Right lobe of liver (tissue), 6 donors: ENCODE data around the gene ROR2. TPM values are rescaled to one million over a fixed set of nuclear protein-coding genes. Genes with fewer than 3 reads are reported as not detected.

Experiments
- ATAC-seq, 4 donors: fragments of 200-7000 bp; cut with Tn5 transposase; one replicate each; pipeline ENCODE4 v1.9.1; 2020; ENCODE audit warnings: mild to moderate bottlenecking in 4 of 4, moderate library complexity in 4 of 4
- DNase-seq, 3 donors: peaks; one replicate each; pipeline ENCODE4 v3.0.0-alpha.2; 2020
- H3K27ac ChIP-seq, 3 donors: fragments of 200-600 bp; one replicate each; pipeline ENCODE4 v1.8.0; 2022
- H3K27me3 ChIP-seq, 2 donors: fragments of 200-600 bp; one replicate each; pipeline ENCODE4 v1.8.0; 2022
- H3K36me3 ChIP-seq, 4 donors: fragments of 200-600 bp; sonication (generic) in 1 of 4; one replicate each; pipeline versions ENCODE4 v1.5.1 to v1.8.0; 2017 to 2022; ENCODE audit warnings: control low read depth in 1 of 4
- H3K4me1 ChIP-seq, 4 donors: fragments of 200-600 bp; sonication (generic) in 1 of 4; one replicate each; pipeline versions ENCODE4 v1.5.1 to v1.8.0; 2017 to 2022; ENCODE audit warnings: control low read depth in 1 of 4
- H3K4me3 ChIP-seq, 3 donors: fragments of 200-600 bp; one replicate each; pipeline ENCODE4 v1.8.0; 2022
- H3K9me3 ChIP-seq, 4 donors: fragments of 200-600 bp; sonication (generic) in 1 of 4; one replicate each; pipeline versions ENCODE4 v1.5.1 to v1.8.0; 2017 to 2022; ENCODE audit warnings: control low read depth in 1 of 4
- POLR2A ChIP-seq: fragments of 450-650 bp; IDR thresholded peaks from one replicate; pipeline ENCODE4 v1.6.1; 2017; ENCODE audit warnings: antibody characterized with exemption, mild to moderate bottlenecking
- WGBS: methylation state at CpG from one replicate; pipeline ENCODE4 v1.1.6; 2018; ENCODE audit warnings: low coverage, low lambda C conversion rate; ENCODE audit not compliant: insufficient coverage; ENCODE audit errors: missing lambda C conversion rate; 5-methylcytosine and 5-hydroxymethylcytosine counted together
- intact Hi-C, 2 donors: fragments of 100-400 bp; cut with DNase I; formaldehyde crosslinking; loops; one replicate each; pipeline versions ENCODE4 v1.11.2 to v1.14.1; 2022
- total RNA-seq, 6 experiments: library from RNA; depleted of rRNA in 2 of 6; stranded (reverse); fragments of >200 nt in 2 of 6; fragmentation: NEBNext Ultra II Directional in 3 of 6; extraction: Animal tissue kit (Norgen Biotek cat#: 25700) in 3 of 6; gene quantifications; one replicate each; pipeline versions ENCODE4 v1.1.0 to v1.2.4, GENCODE V29; 2016 to 2023
- TF ChIP-seq, protein P1 (sequence below), 4 donors: fragments of 200-600 bp in 3 of 4; fragments of 450-650 bp in 1 of 4; IDR thresholded peaks; one replicate each; pipeline versions ENCODE4 v1.5.1 to v1.8.0; 2016 to 2022; ENCODE audit warnings: antibody characterized with exemption in 4 of 4, mild to moderate bottlenecking in 2 of 4
- donor health status: DM: no; HTN: yes; CAD: no.
- donor health status: DM: no; HTN: no; CAD: no.
- donor health status: DM: no; HTN: no; CAD: no.
- donor health status: DM: no; HTN: yes; CAD: no.
- donor health status: DM: no; HTN: yes; CAD: no.

Gene ROR2
- total RNA-seq, 6 experiments from 2014 or later, result 0.12 to 1.2 (median 0.49) TPM; not detected in 1

DNA sequence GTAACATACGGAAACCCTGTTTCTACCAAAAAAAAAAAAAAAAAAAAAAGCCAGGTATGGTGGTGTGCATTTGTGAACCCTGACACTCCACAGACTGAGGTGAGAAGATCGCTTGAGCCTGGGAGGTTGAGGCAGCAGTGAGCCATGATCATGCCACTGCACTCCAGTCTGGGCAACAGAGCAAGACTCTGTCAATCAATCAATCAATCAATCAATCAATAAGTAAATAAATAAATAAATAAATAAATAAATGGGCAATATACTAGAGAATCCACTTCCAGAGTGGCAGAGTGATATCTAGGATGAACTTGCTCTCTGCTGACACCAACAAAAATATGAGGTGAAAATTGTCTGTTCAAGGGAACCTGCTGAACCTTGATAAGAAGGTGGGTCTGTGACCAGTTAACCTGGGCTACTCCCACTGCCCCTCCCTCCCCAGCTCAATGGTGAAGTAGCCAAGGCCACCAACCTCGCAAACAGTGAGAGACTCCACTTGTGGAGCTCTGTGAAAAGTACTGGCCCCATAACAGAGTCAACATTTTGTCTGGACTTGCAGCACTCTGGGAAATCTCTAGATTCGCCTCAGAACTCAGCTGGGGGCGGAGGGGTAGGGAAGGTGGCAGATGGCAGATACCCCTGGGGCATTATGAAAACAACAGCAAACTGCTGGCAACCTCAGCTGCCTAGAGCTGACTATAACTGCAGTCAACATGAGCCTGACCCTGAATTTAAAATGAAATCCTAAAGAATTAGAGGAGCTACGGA is 163.7 kb downstream of the ROR2 start:
- intact Hi-C loops, result no loop called here
- TF ChIP-seq POLR2A, result no peak
- TF ChIP-seq, protein P1, sequence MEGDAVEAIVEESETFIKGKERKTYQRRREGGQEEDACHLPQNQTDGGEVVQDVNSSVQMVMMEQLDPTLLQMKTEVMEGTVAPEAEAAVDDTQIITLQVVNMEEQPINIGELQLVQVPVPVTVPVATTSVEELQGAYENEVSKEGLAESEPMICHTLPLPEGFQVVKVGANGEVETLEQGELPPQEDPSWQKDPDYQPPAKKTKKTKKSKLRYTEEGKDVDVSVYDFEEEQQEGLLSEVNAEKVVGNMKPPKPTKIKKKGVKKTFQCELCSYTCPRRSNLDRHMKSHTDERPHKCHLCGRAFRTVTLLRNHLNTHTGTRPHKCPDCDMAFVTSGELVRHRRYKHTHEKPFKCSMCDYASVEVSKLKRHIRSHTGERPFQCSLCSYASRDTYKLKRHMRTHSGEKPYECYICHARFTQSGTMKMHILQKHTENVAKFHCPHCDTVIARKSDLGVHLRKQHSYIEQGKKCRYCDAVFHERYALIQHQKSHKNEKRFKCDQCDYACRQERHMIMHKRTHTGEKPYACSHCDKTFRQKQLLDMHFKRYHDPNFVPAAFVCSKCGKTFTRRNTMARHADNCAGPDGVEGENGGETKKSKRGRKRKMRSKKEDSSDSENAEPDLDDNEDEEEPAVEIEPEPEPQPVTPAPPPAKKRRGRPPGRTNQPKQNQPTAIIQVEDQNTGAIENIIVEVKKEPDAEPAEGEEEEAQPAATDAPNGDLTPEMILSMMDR (IDR thresholded peaks at IDR 0.05), result no peak
- Histone ChIP-seq H3K36me3 (no peaks in the 10 kb centered on the region), H3K27me3 (no peaks in the 10 kb centered on the region), H3K4me3 (no peak overlapping the region), H3K4me1 (no peaks in the 10 kb centered on the region), H3K9me3 (no peaks in the 10 kb centered on the region), H3K27ac (no peak overlapping the region)
- DNase-seq (no peak), ATAC-seq (no peak)
- 92% methylated on average over 3 of the region's 6 CpGs for WGBS

DNA sequence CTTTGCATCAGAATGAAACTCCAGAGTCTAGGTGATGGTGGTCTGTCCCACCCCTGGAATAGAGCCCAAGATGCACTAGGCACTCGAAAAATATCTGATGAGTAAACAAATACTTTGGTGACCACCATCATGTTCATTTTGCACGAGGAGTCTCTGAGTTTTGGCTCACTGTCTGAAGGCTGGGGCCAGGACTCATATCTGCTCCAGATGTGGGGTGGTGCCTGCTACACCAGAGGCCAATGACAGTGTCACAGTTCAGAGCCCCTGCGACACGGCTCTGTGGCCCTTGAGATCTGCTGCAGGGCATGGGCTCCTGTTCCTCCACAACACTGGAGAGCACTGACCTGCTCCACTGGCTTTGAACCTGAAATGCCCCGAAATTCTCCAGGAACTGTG is 164.6 kb downstream of the ROR2 start:
- H3K9me3 ChIP-seq, result no peaks in the 10 kb centered on the region
- H3K4me1 ChIP-seq, result no peaks in the 10 kb centered on the region
- DNase-seq, result no peak
- H3K36me3 ChIP-seq, result no peaks in the 10 kb centered on the region
- H3K27ac ChIP-seq, result no peak overlapping the region
- H3K4me3 ChIP-seq, result no peak overlapping the region
- intact Hi-C loops, result no loop called here
- no peak for ATAC-seq
- 33% methylated on average over 2 of the region's 5 CpGs for WGBS
- no peak for TF ChIP-seq POLR2A
- TF ChIP-seq, protein P1 (IDR thresholded peaks at IDR 0.05), result no peak
- H3K27me3 ChIP-seq, result no peaks in the 10 kb centered on the region

DNA sequence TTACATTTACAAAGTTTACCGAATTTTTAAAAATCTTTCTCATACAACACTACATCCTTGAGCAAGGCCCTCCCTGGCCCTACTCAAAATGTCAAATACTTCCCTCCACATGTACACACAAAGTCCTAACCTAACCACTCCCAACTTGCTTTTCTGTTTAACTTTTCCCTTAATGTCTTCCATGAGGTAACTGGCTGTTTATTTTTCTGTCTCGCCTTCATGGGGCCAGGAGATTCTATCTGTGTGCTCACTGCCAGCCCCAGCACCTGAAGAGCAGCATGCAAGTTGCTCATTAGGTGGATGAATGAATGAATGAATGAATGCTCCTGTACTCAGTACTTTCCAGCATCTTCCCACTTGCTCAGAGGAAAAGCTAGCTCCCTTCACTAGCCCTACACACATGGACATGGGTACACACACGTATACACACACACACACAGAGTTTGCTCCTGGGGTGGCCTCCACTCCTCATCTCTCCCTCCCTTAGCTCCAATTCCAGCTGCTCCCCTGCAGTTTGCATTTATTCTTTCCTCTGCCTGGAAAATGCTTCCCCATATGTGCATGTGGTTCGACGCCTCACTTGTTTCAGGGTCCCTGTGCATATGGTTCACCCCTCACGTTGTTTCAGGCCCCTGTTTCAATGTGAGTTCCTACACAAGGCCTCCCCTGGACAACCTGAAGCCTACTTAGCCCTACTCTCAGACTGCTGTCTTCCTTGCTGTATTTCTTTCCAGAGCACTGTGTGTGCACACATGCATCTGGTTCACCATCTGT is 165.2 kb downstream of the ROR2 start:
- no peak overlapping the region for H3K4me3 ChIP-seq
- H3K4me1 ChIP-seq, result no peaks in the 10 kb centered on the region
- WGBS, result 65% methylated on average over 3 of the region's 6 CpGs
- intact Hi-C loops, result no loop called here
- no peaks in the 10 kb centered on the region for H3K27me3 ChIP-seq
- no peaks in the 10 kb centered on the region for H3K36me3 ChIP-seq
- no peaks in the 10 kb centered on the region for H3K9me3 ChIP-seq
- H3K27ac ChIP-seq, result no peak overlapping the region
- DNase-seq (no peak), ATAC-seq (no peak)
- TF ChIP-seq POLR2A, result no peak
- TF ChIP-seq, protein P1 (IDR thresholded peaks at IDR 0.05), result no peak

DNA sequence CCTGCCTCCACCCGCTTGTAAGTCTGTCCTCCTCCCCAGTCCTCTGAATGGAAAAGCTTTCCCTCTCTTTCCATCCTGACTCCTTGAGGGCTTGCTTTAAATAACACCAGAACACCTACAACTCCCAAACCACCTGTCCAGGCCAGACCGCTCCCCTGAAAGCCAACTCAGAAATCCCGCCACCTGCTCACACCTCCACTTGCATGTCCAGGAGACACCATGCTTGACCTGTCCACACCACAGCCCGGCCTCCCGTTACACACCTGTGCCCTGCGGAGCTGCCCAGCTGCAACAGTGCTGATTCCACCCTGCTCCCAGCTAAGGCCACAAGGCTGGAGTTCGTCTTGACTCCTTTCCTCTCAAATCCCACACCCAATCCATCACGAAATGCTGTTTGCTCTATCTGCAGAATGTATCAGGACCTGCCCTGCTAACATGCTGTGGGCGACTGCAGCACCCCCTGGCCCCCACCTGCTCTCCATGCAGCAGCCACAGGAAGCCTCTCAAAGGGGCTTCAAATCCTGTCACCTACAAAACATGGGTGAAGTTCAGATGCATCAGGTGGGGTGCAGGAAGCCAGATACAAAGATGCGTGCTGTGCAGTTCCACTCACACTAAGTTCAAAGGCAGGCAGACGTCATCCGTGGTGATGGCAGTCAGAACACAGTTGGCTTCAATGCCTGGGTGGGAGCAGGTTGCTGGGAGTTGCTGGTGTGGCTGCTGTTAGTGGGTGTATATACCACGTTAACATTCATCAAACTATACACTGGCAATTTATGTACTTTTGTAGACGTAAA is 166.0 kb downstream of the ROR2 start:
- Histone ChIP-seq H3K4me1 (no peaks in the 10 kb centered on the region), H3K36me3 (no peaks in the 10 kb centered on the region), H3K9me3 (no peaks in the 10 kb centered on the region), H3K4me3 (no peak overlapping the region), H3K27ac (no peak overlapping the region), H3K27me3 (no peaks in the 10 kb centered on the region)
- no peak for TF ChIP-seq POLR2A
- TF ChIP-seq, protein P1 (IDR thresholded peaks at IDR 0.05), result no peak
- 60% methylated on average over 11 of the region's 14 CpGs for WGBS
- ATAC-seq (no peak), DNase-seq (peak in 1 of 3 donors; percentile 26)
- intact Hi-C loops, result no loop called here
